NCI-H460 (cell line): ENCODE measurements around the gene VSIG1. TPM values are rescaled to one million over a fixed set of nuclear protein-coding genes. Genes with fewer than 3 reads are reported as not detected.

Experiments
- total RNA-seq: library from RNA; depleted of rRNA; stranded (reverse); fragments of >200 nt; shearing (Covaris generic); gene quantifications from 2 replicates; pipeline ENCODE4 v1.2.3, GENCODE V29; 2014; rRNA removed

The VSIG1 gene
- total RNA-seq, 1 experiment from 2014 or later: not detected

Other genes starting within 250 kb of the VSIG1 start
- 2.7 and 3.1 TPM in 2 replicates for gene MID2, start 219.2 kb upstream of the VSIG1 start, total RNA-seq
- not detected in 2 replicates for gene TEX13B, start 62.7 kb upstream of the VSIG1 start, total RNA-seq
- 95.2 and 106 TPM in 2 replicates for gene PSMD10, start 46.5 kb downstream of the VSIG1 start, total RNA-seq
- gene ATG4A, start 46.7 kb downstream of the VSIG1 start, total RNA-seq: 8.3 and 9.4 TPM in 2 replicates